ENCODE data around the gene PLCB3. TPM values are rescaled to one million over a fixed set of nuclear protein-coding genes. Genes with fewer than 3 reads are reported as not detected.

PLCB3 gene
- 5.9 TPM for polyA plus RNA-seq (2012; ENCODE audit: missing spikeins)

DNA sequence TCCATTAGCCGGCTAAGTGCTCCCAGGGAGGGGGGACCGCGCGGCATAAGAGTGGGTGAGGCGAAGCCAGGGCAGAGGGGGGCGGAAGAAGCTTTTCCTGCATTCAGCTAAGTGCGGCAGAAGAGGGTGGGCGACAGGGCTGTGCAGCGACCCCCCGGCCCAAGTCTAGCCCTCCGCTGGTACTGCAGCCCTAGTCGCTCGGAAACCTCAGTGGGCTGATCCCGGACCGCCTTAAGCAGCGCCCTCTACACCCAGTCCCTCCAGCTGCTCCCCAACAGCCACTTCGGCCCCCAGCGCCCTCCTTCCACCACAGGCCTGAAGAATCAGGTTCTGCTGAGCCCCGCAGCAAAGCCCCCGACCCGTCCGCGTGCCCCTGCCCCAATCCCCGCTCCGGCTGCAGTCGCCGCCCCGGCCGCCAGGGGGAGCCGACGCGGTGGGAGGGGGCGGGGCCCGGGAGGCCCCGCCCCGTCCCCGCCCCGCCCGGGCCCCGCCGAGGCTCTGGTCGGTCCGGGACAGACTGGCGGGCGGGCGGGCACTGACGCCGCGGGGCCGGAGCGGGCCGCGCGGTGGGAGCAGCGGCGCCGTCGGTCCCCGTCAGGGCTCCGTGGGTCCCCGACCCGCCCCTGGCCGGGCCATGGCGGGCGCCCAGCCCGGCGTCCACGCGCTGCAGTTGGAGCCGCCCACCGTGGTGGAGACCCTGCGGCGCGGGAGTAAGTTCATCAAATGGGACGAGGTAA lies at the start of gene PLCB3:
Gene PLCB3 (plus strand): TSS at position 515 of the 737 bp plus-strand sequence. CDS start 120 bp downstream, at position 635.
- FAIRE-seq (peak; percentile 79), DNase-seq (ENCODE audit: insufficient read length) (peak; percentile 93)
- TF ChIP-seq TAF1 (IDR thresholded peaks at IDR 0.05; ENCODE audit: borderline replicate concordance, low read depth, low read length) (no peak), POLR2A (IDR thresholded peaks at IDR 0.05; ENCODE audit: low read depth, low read length) (peak; percentile 44; the same call in 1 of the 2 replicates)

DNA sequence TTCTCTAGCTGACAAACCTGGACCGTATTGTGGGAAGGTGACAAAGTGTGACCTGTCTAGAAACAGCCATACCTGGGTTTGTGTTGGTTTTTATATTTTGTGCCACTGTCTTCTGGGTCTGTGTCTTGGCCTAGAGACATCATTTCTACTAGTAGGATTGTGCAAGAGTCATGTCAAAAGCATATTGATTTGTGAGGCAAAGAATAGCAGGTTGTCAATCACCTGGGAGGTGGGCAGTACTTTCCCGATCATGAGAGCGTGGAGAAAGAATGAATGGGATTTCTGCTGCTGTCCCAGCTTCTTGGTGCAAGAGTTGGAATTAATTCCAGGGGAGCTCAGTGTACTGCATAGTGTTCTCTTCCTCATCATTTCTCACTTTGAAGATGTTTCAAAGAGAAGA lies 49.8 kb upstream of the PLCB3 start:
- FAIRE-seq (no peak), DNase-seq (ENCODE audit: insufficient read length) (no peak)
- TF ChIP-seq POLR2AphosphoS5 (IDR thresholded peaks at IDR 0.05; ENCODE audit: low read depth, low read length) (no peak), POLR2A (IDR thresholded peaks at IDR 0.05; ENCODE audit: low read depth, low read length) (no peak), TAF1 (IDR thresholded peaks at IDR 0.05; ENCODE audit: borderline replicate concordance, low read depth, low read length) (no peak)

DNA sequence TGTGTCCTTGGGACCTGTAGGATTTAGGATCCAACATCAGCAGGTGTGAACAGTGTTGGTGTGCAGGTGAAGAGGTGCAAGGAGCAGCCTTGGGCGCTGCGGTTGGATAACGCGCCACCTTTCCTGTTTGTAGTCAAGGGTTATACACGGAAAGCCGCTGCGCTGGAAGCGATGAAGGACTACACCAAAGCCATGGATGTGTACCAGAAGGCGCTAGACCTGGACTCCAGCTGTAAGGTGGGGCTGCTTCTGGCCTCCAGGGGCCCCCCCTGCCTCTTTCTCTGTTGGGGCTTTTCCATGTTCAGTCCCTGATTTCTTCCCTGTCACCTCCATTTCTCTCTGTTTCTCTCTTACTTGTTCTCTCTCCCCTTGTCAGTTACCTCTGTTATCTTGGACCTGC lies 48.3 kb upstream of the PLCB3 start:
- FAIRE-seq, result no peak
- TF ChIP-seq POLR2A (IDR thresholded peaks at IDR 0.05; ENCODE audit: low read depth, low read length) (no peak), TAF1 (IDR thresholded peaks at IDR 0.05; ENCODE audit: borderline replicate concordance, low read depth, low read length) (no peak), POLR2AphosphoS5 (IDR thresholded peaks at IDR 0.05; ENCODE audit: low read depth, low read length) (no peak)
- no peak for DNase-seq (ENCODE audit: insufficient read length)

DNA sequence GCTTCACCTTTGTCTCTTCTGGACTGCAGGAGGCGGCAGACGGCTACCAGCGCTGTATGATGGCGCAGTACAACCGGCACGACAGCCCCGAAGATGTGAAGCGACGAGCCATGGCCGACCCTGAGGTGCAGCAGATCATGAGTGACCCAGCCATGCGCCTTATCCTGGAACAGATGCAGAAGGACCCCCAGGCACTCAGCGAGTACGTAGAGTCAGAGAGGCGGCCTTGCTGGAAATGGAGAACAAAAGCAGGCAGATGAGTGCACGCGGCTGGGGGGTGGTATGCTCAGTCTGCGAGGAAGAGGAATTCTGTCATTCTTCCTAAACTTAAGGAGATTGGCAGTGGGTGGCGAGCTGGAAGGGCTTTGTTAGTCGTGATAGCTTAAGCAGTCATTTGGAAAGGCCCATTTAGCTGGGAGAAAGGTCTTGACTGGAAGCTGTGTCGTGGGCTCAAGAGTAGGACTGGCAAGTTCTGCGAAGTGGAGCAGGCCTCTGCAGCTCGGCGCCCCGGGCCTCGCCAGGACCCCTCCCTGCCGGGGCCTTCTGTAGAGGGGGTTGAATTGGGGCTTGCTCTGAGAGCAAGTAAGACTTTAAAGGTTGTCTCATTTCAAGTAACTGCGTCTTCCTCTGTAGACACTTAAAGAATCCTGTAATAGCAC lies 47.8 kb upstream of the PLCB3 start:
- DNase-seq (ENCODE audit: insufficient read length), result no peak
- TF ChIP-seq POLR2AphosphoS5 (IDR thresholded peaks at IDR 0.05; ENCODE audit: low read depth, low read length) (no peak), TAF1 (IDR thresholded peaks at IDR 0.05; ENCODE audit: borderline replicate concordance, low read depth, low read length) (no peak), POLR2A (IDR thresholded peaks at IDR 0.05; ENCODE audit: low read depth, low read length) (no peak)
- no peak for FAIRE-seq

DNA sequence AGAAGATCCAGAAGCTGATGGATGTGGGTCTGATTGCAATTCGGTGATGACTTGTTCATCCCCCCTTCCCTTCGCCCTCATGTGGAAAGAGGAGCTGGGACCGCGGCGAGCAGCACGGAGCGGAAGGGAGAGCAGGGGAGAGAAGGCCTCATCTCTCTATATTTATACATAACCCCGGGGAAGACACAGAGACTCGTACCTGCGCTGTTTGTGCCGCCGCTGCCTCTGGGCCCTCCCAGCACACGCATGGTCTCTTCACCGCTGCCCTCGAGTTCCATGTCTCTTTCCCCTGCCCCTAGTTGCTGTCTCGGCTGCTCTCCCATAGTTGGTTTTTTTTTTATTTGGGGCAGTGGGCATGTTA lies 47.3 kb upstream of the PLCB3 start:
- no peak for TF ChIP-seq POLR2A (IDR thresholded peaks at IDR 0.05; ENCODE audit: low read depth, low read length)
- TF ChIP-seq POLR2AphosphoS5 (IDR thresholded peaks at IDR 0.05; ENCODE audit: low read depth, low read length), result no peak
- no peak for TF ChIP-seq TAF1 (IDR thresholded peaks at IDR 0.05; ENCODE audit: borderline replicate concordance, low read depth, low read length)
- no peak for DNase-seq (ENCODE audit: insufficient read length)
- no peak for FAIRE-seq

DNA sequence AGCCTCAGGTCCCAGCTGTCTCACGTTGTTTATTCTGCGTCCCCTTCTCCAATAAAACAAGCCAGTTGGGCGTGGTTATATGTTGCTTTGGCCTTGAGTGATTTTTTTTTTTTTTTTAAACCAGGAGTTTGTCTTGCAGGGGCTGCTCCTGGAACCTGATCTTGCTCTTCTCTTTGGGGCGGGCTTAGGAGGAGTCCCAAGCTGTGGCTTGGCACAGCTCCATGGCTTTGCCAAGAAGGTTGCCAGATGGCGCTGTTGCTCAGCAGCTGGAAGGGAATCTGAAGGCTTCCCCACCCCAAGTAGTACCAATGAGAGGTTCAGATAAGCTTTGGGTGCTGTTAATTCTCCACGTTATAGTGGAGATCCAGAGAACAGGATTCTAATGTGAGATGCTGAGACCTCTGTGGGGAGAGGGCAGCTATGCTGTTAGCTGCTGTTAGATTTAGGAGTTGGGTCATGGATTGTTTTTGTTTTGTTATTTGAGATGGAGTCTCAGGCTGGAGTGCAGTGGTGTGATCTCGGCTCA lies 46.8 kb upstream of the PLCB3 start:
- TF ChIP-seq POLR2A (IDR thresholded peaks at IDR 0.05; ENCODE audit: low read depth, low read length) (no peak), TAF1 (IDR thresholded peaks at IDR 0.05; ENCODE audit: borderline replicate concordance, low read depth, low read length) (no peak), POLR2AphosphoS5 (IDR thresholded peaks at IDR 0.05; ENCODE audit: low read depth, low read length) (no peak)
- FAIRE-seq, result peak; percentile 86
- DNase-seq (ENCODE audit: insufficient read length), result peak; percentile 79

DNA sequence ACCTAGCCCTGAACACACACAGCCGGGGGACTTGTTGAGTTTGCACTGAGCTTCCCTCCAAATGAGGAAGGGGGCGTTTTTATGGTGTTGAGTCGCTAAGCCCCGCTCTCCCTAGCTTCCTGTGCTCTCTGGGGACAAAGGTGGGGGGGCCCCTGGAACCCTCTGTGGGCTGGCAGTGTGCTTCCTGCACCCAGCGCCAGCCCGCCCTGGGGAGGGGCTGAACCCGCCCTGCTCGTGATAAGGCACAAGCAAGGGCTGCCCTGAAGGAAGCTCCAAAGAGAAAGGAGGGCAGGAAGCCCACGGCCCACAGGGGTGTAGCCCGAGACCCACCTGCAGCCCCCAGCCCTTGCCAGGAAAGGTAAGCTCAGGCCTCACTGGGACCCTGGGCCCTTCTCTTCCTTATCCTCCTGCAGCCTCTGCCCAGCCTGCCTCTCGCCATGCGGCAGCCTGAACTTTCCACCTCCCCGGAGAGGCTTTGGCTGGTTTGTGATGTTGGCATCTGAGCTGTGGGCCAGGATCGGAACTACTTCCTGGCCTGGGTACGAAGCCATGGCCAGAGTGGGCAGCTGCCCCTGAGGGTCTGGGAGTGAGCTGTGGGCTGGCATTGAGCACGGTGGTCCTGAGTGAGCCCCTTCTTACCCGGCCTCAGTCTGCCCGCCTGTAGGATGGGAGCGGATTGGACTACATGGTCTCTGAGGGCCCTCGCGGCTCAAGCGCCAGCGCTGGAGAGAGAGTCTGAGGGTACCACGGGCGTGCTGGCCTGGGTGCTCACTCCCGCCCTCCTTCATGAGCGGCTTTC lies 44.7 kb upstream of the PLCB3 start, which contains the start of gene FERMT3:
Gene FERMT3 (plus strand): TSS at position 265 of the 799 bp plus-strand sequence. CDS start 644 bp downstream, outside the sequence.
- DNase-seq (ENCODE audit: insufficient read length) (peak; percentile 72), FAIRE-seq (no peak)
- TF ChIP-seq POLR2A (IDR thresholded peaks at IDR 0.05; ENCODE audit: low read depth, low read length), result 0 out of 2 replicates have a peak, but pooled peaks have one; percentile 52
- TF ChIP-seq TAF1 (IDR thresholded peaks at IDR 0.05; ENCODE audit: borderline replicate concordance, low read depth, low read length), result peak; percentile 43; the same call in 1 of the 2 replicates
- TF ChIP-seq POLR2AphosphoS5 (IDR thresholded peaks at IDR 0.05; ENCODE audit: low read depth, low read length), result peak; percentile 19

DNA sequence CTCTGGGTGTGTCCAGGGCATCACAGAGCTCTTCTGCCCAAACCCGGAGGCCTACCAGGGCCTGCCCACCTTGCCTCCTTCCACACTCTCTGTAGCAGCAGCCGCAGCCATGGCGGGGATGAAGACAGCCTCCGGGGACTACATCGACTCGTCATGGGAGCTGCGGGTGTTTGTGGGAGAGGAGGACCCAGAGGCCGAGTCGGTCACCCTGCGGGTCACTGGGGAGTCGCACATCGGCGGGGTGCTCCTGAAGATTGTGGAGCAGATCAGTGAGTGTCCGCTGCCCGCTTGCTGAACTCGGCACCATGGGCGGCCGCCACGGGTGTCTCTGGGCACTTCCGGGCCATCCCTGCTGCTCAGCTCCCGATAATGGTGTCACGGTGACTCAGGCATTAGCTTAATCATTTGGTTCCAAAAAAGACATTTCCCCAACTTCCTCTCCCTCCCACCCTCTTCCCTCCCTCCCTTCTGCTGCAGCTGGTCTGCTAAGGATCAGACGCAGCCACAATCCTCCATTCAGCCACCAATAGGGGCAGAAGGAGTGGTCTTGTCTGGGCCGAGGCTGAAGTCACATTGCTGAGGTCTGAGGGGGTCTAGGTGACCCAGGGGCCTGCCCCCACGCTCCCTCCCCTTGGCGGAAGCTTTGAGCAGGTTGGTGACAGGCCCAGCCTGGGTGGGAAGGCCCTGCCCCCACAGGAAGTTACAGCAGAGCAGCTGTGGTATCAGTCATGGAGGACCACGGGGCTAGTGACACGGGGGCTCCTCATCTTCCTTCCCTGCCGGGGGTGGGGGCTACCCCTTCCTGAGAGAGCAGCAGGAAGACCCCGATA lies 43.9 kb upstream of the PLCB3 start:
- FAIRE-seq (peak; percentile 98), DNase-seq (ENCODE audit: insufficient read length) (peak; percentile 97)
- TF ChIP-seq POLR2AphosphoS5 (IDR thresholded peaks at IDR 0.05; ENCODE audit: low read depth, low read length), result peak; percentile 93
- TF ChIP-seq TAF1 (IDR thresholded peaks at IDR 0.05; ENCODE audit: borderline replicate concordance, low read depth, low read length), result peak; percentile 60
- TF ChIP-seq POLR2A (IDR thresholded peaks at IDR 0.05; ENCODE audit: low read depth, low read length), result peak; percentile 85

DNA sequence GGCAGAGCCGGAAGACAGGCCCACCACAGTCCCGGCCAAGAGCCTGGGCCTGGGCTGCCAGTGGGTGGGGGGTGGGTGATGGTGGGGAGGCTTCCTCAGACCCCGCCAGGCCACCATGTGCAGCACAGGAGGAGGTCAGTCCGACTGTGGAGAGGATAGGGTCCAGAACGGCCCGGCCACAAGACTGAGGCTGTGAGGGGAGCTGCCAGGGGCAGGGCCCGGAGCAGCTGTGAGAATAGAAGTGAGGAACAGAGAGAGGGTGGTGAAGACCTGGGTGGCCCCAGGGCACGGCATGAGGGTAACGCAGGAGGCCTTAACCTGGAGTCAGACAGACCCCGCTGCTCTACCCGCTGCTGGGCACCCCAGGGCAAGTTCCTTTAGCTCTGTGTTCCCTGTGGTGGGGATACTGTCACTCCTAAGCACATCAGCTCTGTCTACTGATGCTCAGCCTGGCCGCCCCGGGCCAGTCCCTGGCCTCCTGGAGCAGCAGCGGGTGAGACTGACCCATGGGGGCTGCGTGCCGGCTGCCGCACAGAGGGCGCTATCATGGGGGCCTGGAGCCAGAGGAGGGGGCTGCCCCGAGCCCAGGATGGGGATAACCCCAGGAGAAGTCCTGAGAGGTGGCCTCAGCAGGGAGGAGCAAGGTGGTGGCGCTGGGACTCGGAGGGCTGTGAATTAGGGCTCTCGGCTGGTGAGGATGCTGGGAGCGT lies 43.1 kb upstream of the PLCB3 start:
- FAIRE-seq (no peak), DNase-seq (ENCODE audit: insufficient read length) (no peak)
- no peak for TF ChIP-seq POLR2AphosphoS5 (IDR thresholded peaks at IDR 0.05; ENCODE audit: low read depth, low read length)
- TF ChIP-seq POLR2A (IDR thresholded peaks at IDR 0.05; ENCODE audit: low read depth, low read length), result no peak
- TF ChIP-seq TAF1 (IDR thresholded peaks at IDR 0.05; ENCODE audit: borderline replicate concordance, low read depth, low read length), result no peak

Measured in GM12892 (cell line).